A549 treated with AZD2906 at 1 μM for 4 hours (cell line): Measurements from ENCODE around the gene ZMYND15. TPM values are rescaled to one million over a fixed set of nuclear protein-coding genes. Genes with fewer than 3 reads are reported as not detected.

Experiments
- total RNA-seq: library from RNA; stranded (reverse); fragments of 200-300 nt; extraction: Qiagen RNA extraction; gene quantifications from 5 replicates; pipeline ENCODE4 v1.2.3, GENCODE V29; 2022

Gene ZMYND15
- total RNA-seq: 0.28 to 0.48 TPM (median 0.40 TPM) in 5 replicates

DNA sequence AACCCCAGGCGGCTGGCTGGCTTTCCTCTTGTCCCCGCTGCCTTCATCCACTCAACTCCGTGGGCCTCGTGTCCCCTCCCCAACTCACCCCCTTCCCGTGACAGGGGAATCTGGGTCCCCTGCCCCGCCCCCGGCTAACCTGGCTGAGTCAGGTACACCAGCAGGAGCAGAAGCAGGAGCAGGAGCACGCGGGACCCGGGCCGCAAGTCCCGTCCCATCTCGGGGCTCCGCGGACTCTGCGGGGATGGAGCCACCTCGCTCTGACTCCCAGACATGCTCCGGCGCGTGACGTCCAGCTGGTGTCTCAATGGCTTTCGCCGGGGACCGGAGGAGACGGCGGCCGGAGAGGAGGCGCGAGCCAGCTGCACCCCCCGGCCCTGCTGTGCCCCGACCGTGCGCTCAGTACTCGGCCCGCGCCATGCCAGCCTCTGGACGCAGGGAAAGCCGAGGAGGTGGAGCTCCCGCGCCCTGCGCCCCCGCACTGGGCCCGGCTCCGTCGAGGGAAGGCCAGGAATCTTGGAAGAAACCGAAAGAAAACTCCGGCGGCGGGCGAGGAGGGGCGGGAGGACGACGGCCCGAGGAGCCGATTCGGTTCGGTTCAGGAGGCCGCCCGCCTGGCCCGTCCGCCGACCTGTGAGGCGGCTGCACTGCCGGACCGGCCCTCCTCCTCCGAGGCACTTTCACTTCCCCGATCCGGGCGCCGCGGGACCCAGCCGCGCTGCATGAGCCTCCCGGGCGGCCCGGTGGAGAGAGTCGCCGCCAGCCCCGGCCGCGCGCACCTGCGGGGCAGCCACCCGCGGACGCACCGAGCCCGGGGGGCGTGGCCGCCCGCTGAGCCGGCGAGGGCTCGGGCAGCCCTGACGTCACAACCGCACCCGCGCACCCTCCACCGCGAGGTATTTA lies at the start of gene ZMYND15, which contains the start of gene CXCL16:
Gene ZMYND15 (plus strand): TSS at position 712 of the 903 bp plus-strand sequence. CDS start 716 bp downstream, outside the sequence.
Gene CXCL16 (minus strand): TSS at position 807 of the 903 bp plus-strand sequence. CDS start 589 bp downstream, at position 218.

GRCh38 chr17:4709794-4710692 lies 29.6 kb upstream of the ZMYND15 start, which contains the start of gene ARRB2:
ARRB2 (plus strand) TSS chr17:4710632; CDS start chr17:4710722, 90 bp downstream.

GRCh38 chr17:4771519-4772234 lies 32.0 kb downstream of the ZMYND15 start, which contains the start of gene TM4SF5:
TM4SF5 (plus strand) TSS chr17:4771886; CDS start chr17:4771923, 37 bp downstream.

GRCh38 chr17:4786106-4786511 lies 46.5 kb downstream of the ZMYND15 start, which contains the start of gene VMO1:
VMO1 (minus strand) TSS chr17:4786364; CDS start chr17:4786352, 12 bp downstream.

GRCh38 chr17:4788807-4789700 lies 49.4 kb downstream of the ZMYND15 start, which contains the start of gene GLTPD2:
GLTPD2 (plus strand) TSS chr17:4788964; CDS start chr17:4789012, 48 bp downstream.

Other genes starting within 250 kb of the ZMYND15 start
- 9.9 to 19.0 TPM (median 14.4 TPM) in 5 replicates for gene SPNS2, start 241.0 kb upstream of the ZMYND15 start, total RNA-seq
- 85.4 to 104 TPM (median 96.0 TPM) in 5 replicates for gene MYBBP1A, start 184.4 kb upstream of the ZMYND15 start, total RNA-seq
- gene GGT6, start 179.3 kb upstream of the ZMYND15 start, total RNA-seq: not detected in 5 replicates
- gene SMTNL2, start 155.3 kb upstream of the ZMYND15 start, total RNA-seq: 0.17 to 0.74 TPM (median 0.51 TPM) in 5 replicates
- 0.04 to 0.26 TPM (median 0.09 TPM) in 5 replicates for gene ALOX15, start 98.2 kb upstream of the ZMYND15 start, total RNA-seq
- 61.4 to 74.7 TPM (median 73.3 TPM) in 5 replicates for gene PELP1, start 35.7 kb upstream of the ZMYND15 start, total RNA-seq
- 45.4 to 63.2 TPM (median 52.9 TPM) in 5 replicates for gene ARRB2, start 29.2 kb upstream of the ZMYND15 start, total RNA-seq
- gene MED11, start 8.4 kb upstream of the ZMYND15 start, total RNA-seq: 39.6 to 43.6 TPM (median 40.6 TPM) in 5 replicates
- 12.9 to 17.1 TPM (median 15.5 TPM) in 5 replicates for gene CXCL16, start 95 bp downstream of the ZMYND15 start, total RNA-seq
- 0.45 to 0.94 TPM (median 0.63 TPM) in 5 replicates for gene TM4SF5, start 32.1 kb downstream of the ZMYND15 start, total RNA-seq
- gene VMO1, start 46.5 kb downstream of the ZMYND15 start, total RNA-seq: 0.39 to 1.4 TPM (median 0.76 TPM) in 5 replicates
- gene GLTPD2, start 49.1 kb downstream of the ZMYND15 start, total RNA-seq: 0.08 to 0.18 TPM in 2 of 5 replicates, not detected in the others
- 460 to 509 TPM (median 497 TPM) in 5 replicates for gene PSMB6, start 56.3 kb downstream of the ZMYND15 start, total RNA-seq
- gene PLD2, start 67.3 kb downstream of the ZMYND15 start, total RNA-seq: 20.2 to 23.9 TPM (median 21.6 TPM) in 5 replicates
- gene MINK1, start 93.5 kb downstream of the ZMYND15 start, total RNA-seq: 50.0 to 59.9 TPM (median 53.5 TPM) in 5 replicates
- gene C17orf107, start 159.7 kb downstream of the ZMYND15 start, total RNA-seq: 0.17 to 0.30 TPM (median 0.26 TPM) in 5 replicates
- gene CHRNE, start 163.3 kb downstream of the ZMYND15 start, total RNA-seq: 0.05 to 0.14 TPM (median 0.11 TPM) in 4 of 5 replicates, not detected in the other
- not detected in 5 replicates for gene GP1BA, start 192.4 kb downstream of the ZMYND15 start, total RNA-seq
- 50.6 to 71.8 TPM (median 68.6 TPM) in 5 replicates for gene SLC25A11, start 200.2 kb downstream of the ZMYND15 start, total RNA-seq
- 87.5 to 144 TPM (median 123 TPM) in 5 replicates for gene RNF167, start 200.4 kb downstream of the ZMYND15 start, total RNA-seq
- 2,518 to 3,013 TPM (median 2,877 TPM) in 5 replicates for gene PFN1, start 208.7 kb downstream of the ZMYND15 start, total RNA-seq
- 37.7 to 50.5 TPM (median 43.7 TPM) in 5 replicates for gene ENO3, start 211.3 kb downstream of the ZMYND15 start, total RNA-seq
- gene SPAG7, start 228.0 kb downstream of the ZMYND15 start, total RNA-seq: 68.0 to 87.9 TPM (median 71.6 TPM) in 5 replicates
- gene CAMTA2, start 247.8 kb downstream of the ZMYND15 start, total RNA-seq: 25.7 to 38.5 TPM (median 34.5 TPM) in 5 replicates